H9 (cell line): ENCODE data around the gene C20orf173. TPM values are rescaled to one million over a fixed set of nuclear protein-coding genes. Genes with fewer than 3 reads are reported as not detected.

Experiments used
- DNase-seq: peaks from one replicate; pipeline ENCODE4 v3.0.0-alpha.2; 2017
- H2AFZ ChIP-seq: one replicate; pipeline ENCODE4 v1.6.1; 2013; ENCODE audit warnings: mild to moderate bottlenecking, low read length, control low read depth, moderate library complexity
- H2AK5ac ChIP-seq: 2 replicates; pipeline ENCODE4 v1.6.1; 2013; ENCODE audit warnings: low read length, control low read depth, mixed read lengths; ENCODE audit not compliant: insufficient read length
- H2BK120ac ChIP-seq: one replicate; pipeline ENCODE4 v1.6.1; 2013; ENCODE audit warnings: low read depth, mild to moderate bottlenecking, low read length, control low read depth, inconsistent platforms; ENCODE audit not compliant: poor library complexity, severe bottlenecking
- H2BK12ac ChIP-seq: 2 replicates; pipeline ENCODE4 v1.6.1; 2013; ENCODE audit warnings: low read length, control low read depth, mixed read lengths, low read depth; ENCODE audit not compliant: insufficient read length
- H2BK15ac ChIP-seq: 2 replicates; pipeline ENCODE4 v1.6.1; 2013; ENCODE audit warnings: low read depth, low read length, control low read depth
- H2BK20ac ChIP-seq: one replicate; pipeline ENCODE4 v1.6.1; 2013; ENCODE audit warnings: low read depth, mild to moderate bottlenecking, low read length, control low read depth, inconsistent platforms; ENCODE audit not compliant: poor library complexity, severe bottlenecking
- H2BK5ac ChIP-seq: 2 replicates; pipeline ENCODE4 v1.6.1; 2013; ENCODE audit warnings: low read length, control low read depth, mixed read lengths; ENCODE audit not compliant: insufficient read length
- H3K14ac ChIP-seq: 2 replicates; pipeline ENCODE4 v1.6.1; 2013; ENCODE audit warnings: low read length, control low read depth; ENCODE audit not compliant: insufficient read depth
- H3K18ac ChIP-seq: 2 replicates; pipeline ENCODE4 v1.6.1; 2013; ENCODE audit warnings: low read depth, mild to moderate bottlenecking, mixed read lengths, low read length, control low read depth; ENCODE audit not compliant: insufficient read length
- H3K23ac ChIP-seq: 2 replicates; pipeline ENCODE4 v1.6.1; 2013; ENCODE audit warnings: low read length, control low read depth, mixed read lengths, low read depth; ENCODE audit not compliant: insufficient read length
- H3K23me2 ChIP-seq: 2 replicates; pipeline ENCODE4 v1.6.1; 2013; ENCODE audit warnings: low read depth, mild to moderate bottlenecking, mixed read lengths, low read length, control low read depth; ENCODE audit not compliant: insufficient read length, poor library complexity, severe bottlenecking
- H3K27ac ChIP-seq: 2 replicates; pipeline ENCODE4 v1.5.1; 2013; ENCODE audit warnings: low read length, control low read depth, mixed read lengths, low read depth; ENCODE audit not compliant: insufficient read length
- H3K27me3 ChIP-seq: 2 replicates; pipeline ENCODE4 v1.6.1; 2013; ENCODE audit warnings: low read length, control low read depth, inconsistent platforms; ENCODE audit not compliant: insufficient read depth
- H3K4ac ChIP-seq: 2 replicates; pipeline ENCODE4 v1.6.1; 2013; ENCODE audit warnings: low read depth, mild to moderate bottlenecking, control low read depth, inconsistent platforms, low read length, moderate library complexity
- H3K4me1 ChIP-seq: 2 replicates; pipeline ENCODE4 v1.6.1; 2013; ENCODE audit warnings: low read length, control low read depth, inconsistent platforms; ENCODE audit not compliant: insufficient read depth
- H3K4me2 ChIP-seq: 2 replicates; pipeline ENCODE4 v1.6.1; 2013; ENCODE audit warnings: low read length, control low read depth, mixed read lengths; ENCODE audit not compliant: insufficient read length, insufficient read depth
- H3K56ac ChIP-seq: 2 replicates; pipeline ENCODE4 v1.6.1; 2013; ENCODE audit warnings: low read depth, mild to moderate bottlenecking, mixed read lengths, low read length, control low read depth; ENCODE audit not compliant: insufficient read length
- H3K79me1 ChIP-seq: 2 replicates; pipeline ENCODE4 v1.6.1; 2013; ENCODE audit warnings: low read depth, mild to moderate bottlenecking, moderate library complexity, low read length, control low read depth, inconsistent platforms; ENCODE audit not compliant: insufficient read depth, poor library complexity, severe bottlenecking
- H3K79me2 ChIP-seq: 2 replicates; pipeline ENCODE4 v1.6.1; 2013; ENCODE audit warnings: low read length, control low read depth, inconsistent platforms; ENCODE audit not compliant: insufficient read depth
- H3K9ac ChIP-seq: 2 replicates; pipeline ENCODE4 v1.6.1; 2013; ENCODE audit warnings: low read length, control low read depth, mixed read lengths; ENCODE audit not compliant: insufficient read length; ENCODE audit errors: extremely low read depth
- H3K9me3 ChIP-seq: one replicate; pipeline ENCODE4 v1.6.1; 2013; ENCODE audit warnings: low read depth, low read length, inconsistent platforms; ENCODE audit not compliant: control insufficient read depth
- H3T11ph ChIP-seq: one replicate; pipeline ENCODE4 v1.6.1; 2013; ENCODE audit warnings: mild to moderate bottlenecking, low read length, control low read depth, inconsistent platforms
- H4K20me1 ChIP-seq: one replicate; pipeline ENCODE4 v1.6.1; 2013; ENCODE audit not compliant: control insufficient read depth, insufficient read length, insufficient read depth
- H4K5ac ChIP-seq: 2 replicates; pipeline ENCODE4 v1.6.1; 2013; ENCODE audit warnings: low read depth, mild to moderate bottlenecking, mixed read lengths, low read length, control low read depth; ENCODE audit not compliant: insufficient read length
- H4K8ac ChIP-seq: replicated peaks from 2 replicates; pipeline ENCODE4 v1.6.1; 2013; ENCODE audit warnings: low read length, control low read depth, mixed read lengths, low read depth; ENCODE audit not compliant: insufficient read length
- H4K91ac ChIP-seq: 2 replicates; pipeline ENCODE4 v1.6.1; 2013; ENCODE audit warnings: low read depth, mild to moderate bottlenecking, moderate library complexity, mixed read lengths, low read length, control low read depth; ENCODE audit not compliant: insufficient read length
- H3K27ac Mint-ChIP-seq, 3 experiments: 2 replicates in 2 of 3; 3 replicates in 1 of 3; pipeline ENCODE4 v1.8.0; 2020 to 2021; ENCODE audit warnings: mixed read lengths in 3 of 3, mild to moderate bottlenecking in 1 of 3, moderate library complexity in 1 of 3
- H3K27me3 Mint-ChIP-seq: 2 replicates; pipeline ENCODE4 v1.8.0; 2021; ENCODE audit warnings: low read depth, mild to moderate bottlenecking, moderate library complexity, mixed read lengths
- H3K36me3 Mint-ChIP-seq, 3 experiments: 2 replicates in 2 of 3; 3 replicates in 1 of 3; pipeline ENCODE4 v1.8.0; 2020 to 2021; ENCODE audit warnings: low read depth in 3 of 3, mixed read lengths in 3 of 3; ENCODE audit not compliant: insufficient read depth in 1 of 3
- H3K4me1 Mint-ChIP-seq, 2 experiments: 2 replicates each; pipeline ENCODE4 v1.8.0; 2020; ENCODE audit warnings: mixed read lengths in 2 of 2
- H3K4me3 Mint-ChIP-seq, 2 experiments: 2 replicates in 1 of 2; 3 replicates in 1 of 2; pipeline ENCODE4 v1.8.0; 2020 to 2021; ENCODE audit warnings: mild to moderate bottlenecking in 2 of 2, mixed read lengths in 2 of 2, moderate library complexity in 1 of 2
- H3K9me3 Mint-ChIP-seq, 2 experiments: 2 replicates in 1 of 2; 3 replicates in 1 of 2; pipeline ENCODE4 v1.8.0; 2020; ENCODE audit warnings: mild to moderate bottlenecking in 2 of 2, mixed read lengths in 2 of 2, moderate library complexity in 1 of 2
- WGBS: extraction: QIAGEN DNeasy Blood & Tissue Kit; methylation state at CpG from one replicate; pipeline ENCODE4 v1.1.7; 2013; ENCODE audit warnings: missing lambda C conversion rate, low lambda C conversion rate, mixed read lengths; ENCODE audit not compliant: insufficient read length; ENCODE audit errors: extremely low coverage; 5-methylcytosine and 5-hydroxymethylcytosine counted together
- total RNA-seq: library from RNA; stranded (reverse); gene quantifications from 2 replicates; pipeline ENCODE4 v1.2.1, GENCODE V29; 2021
- TF ChIP-seq, protein P1 (sequence below): fragments of 200-600 bp; sonication (generic); conservative IDR thresholded peaks from 3 replicates; pipeline ENCODE4 v1.8.0; 2021; ENCODE audit warnings: antibody characterized with exemption, mild to moderate bottlenecking

Gene C20orf173
- total RNA-seq, 1 experiment from 2014 or later: not detected

DNA sequence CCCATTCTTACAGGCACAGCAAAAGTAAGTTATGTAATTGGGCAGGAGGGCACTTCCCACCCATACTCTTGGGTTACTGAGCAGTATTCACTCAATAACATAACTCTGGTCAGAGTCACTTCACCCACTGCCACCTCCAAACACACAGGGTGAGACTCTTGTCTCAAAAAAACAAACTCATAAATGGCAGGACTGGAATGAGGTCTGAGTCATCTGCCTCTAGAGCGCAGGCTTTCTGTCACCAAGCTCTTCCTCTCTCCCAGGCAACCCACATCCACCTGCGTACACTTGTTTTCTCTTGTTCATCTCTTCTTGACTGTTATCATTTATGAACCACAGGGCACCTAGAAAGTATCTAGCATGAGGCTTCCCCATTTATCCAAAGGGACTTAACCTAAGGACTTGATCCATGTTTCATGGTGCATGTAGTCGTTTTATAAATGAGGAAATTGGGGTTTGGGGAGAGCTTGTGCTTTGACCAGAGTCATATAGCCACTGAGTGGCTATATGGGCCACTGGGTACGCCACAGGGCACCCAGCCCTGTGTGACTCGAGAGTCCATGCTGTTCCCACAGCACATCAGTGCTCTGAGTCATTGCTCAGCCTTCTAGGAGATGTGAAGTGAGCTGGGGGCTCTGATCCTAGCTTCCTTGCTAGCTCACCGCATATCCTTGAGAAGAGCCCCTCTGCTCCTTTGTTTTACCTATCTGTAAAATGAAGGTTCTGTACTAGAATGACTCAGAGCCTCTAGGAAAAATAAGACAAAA lies 22.4 kb downstream of the C20orf173 start:
- H3K27me3 Mint-ChIP-seq: no peaks in the 10 kb centered on the region; the same call in 1 of the 2 replicates
- no peak overlapping the region for H3K18ac ChIP-seq
- no peak overlapping the region for H3K4me3 Mint-ChIP-seq
- peaks cover 26 to 74% (median 71%) of the 10 kb centered on the region in 3 experiments for H3K36me3 Mint-ChIP-seq
- no peaks in the 10 kb centered on the region for H3K4me1 Mint-ChIP-seq
- no peak overlapping the region for H3K14ac ChIP-seq
- H3K23ac ChIP-seq: no peak overlapping the region
- H3K23me2 ChIP-seq: no peaks in the 10 kb centered on the region
- no peak overlapping the region for H4K8ac ChIP-seq
- DNase-seq: no peak
- no CpG with 5 or more reads among the region's 6 CpGs for WGBS
- H3K79me2 ChIP-seq: no peaks in the 10 kb centered on the region
- H4K5ac ChIP-seq: no peak overlapping the region
- no peaks in the 10 kb centered on the region for H3K9me3 ChIP-seq
- no peaks in the 10 kb centered on the region for H3K27me3 ChIP-seq
- H3K27ac Mint-ChIP-seq: no peak overlapping the region
- no peaks in the 10 kb centered on the region for H4K20me1 ChIP-seq
- H2BK20ac ChIP-seq: no peak overlapping the region
- H3T11ph ChIP-seq: no peak overlapping the region
- H3K9ac ChIP-seq: no peak overlapping the region
- no peak overlapping the region for H3K4ac ChIP-seq
- no peak overlapping the region for H3K4me2 ChIP-seq
- H2BK120ac ChIP-seq: no peak overlapping the region
- no peak overlapping the region for H3K56ac ChIP-seq
- TF ChIP-seq, protein P1, sequence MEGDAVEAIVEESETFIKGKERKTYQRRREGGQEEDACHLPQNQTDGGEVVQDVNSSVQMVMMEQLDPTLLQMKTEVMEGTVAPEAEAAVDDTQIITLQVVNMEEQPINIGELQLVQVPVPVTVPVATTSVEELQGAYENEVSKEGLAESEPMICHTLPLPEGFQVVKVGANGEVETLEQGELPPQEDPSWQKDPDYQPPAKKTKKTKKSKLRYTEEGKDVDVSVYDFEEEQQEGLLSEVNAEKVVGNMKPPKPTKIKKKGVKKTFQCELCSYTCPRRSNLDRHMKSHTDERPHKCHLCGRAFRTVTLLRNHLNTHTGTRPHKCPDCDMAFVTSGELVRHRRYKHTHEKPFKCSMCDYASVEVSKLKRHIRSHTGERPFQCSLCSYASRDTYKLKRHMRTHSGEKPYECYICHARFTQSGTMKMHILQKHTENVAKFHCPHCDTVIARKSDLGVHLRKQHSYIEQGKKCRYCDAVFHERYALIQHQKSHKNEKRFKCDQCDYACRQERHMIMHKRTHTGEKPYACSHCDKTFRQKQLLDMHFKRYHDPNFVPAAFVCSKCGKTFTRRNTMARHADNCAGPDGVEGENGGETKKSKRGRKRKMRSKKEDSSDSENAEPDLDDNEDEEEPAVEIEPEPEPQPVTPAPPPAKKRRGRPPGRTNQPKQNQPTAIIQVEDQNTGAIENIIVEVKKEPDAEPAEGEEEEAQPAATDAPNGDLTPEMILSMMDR: no peak
- H4K91ac ChIP-seq: no peak overlapping the region
- no peak overlapping the region for H2AK5ac ChIP-seq
- H2BK12ac ChIP-seq: no peak overlapping the region
- no peak overlapping the region for H2AFZ ChIP-seq
- no peaks in the 10 kb centered on the region for H3K79me1 ChIP-seq
- H3K9me3 Mint-ChIP-seq: no peaks in the 10 kb centered on the region
- H3K27ac ChIP-seq: no peak overlapping the region
- no peak overlapping the region for H2BK15ac ChIP-seq
- no peaks in the 10 kb centered on the region for H3K4me1 ChIP-seq
- no peak overlapping the region for H2BK5ac ChIP-seq
